Kidney (tissue), 14 donors: Measurements from ENCODE around the gene NEUROD1. TPM values are rescaled to one million over a fixed set of nuclear protein-coding genes. Genes with fewer than 3 reads are reported as not detected.

Experiments used
- DNase-seq, 5 donors: peaks; one replicate each; pipeline ENCODE4 v3.0.0-alpha.2; 2013 to 2020
- FAIRE-seq: peaks from 2 replicates; lab custom pipeline; 2012; peaks lifted over from hg19 to GRCh38; lab: Jason Lieb, UNC
- H3K27ac ChIP-seq, 2 donors: one replicate each; pipeline ENCODE4 v1.7.0; 2013; ENCODE audit warnings: low read depth in 2 of 2, low read length in 2 of 2, inconsistent platforms in 1 of 2
- H3K27me3 ChIP-seq: one replicate; pipeline ENCODE4 v1.7.1; 2013; ENCODE audit warnings: low read length, inconsistent platforms; ENCODE audit not compliant: control insufficient read depth, insufficient read depth
- H3K36me3 ChIP-seq, 3 donors: one replicate each; pipeline versions ENCODE4 v1.7.0 to v1.7.1; 2013; ENCODE audit warnings: low read length in 3 of 3, control low read depth in 1 of 3, inconsistent platforms in 1 of 3; ENCODE audit not compliant: insufficient read depth in 3 of 3, control insufficient read depth in 2 of 3
- H3K4me1 ChIP-seq, 3 donors: one replicate each; pipeline versions ENCODE4 v1.7.0 to v1.7.1; 2013; ENCODE audit warnings: low read length in 3 of 3, inconsistent platforms in 1 of 3, low read depth in 1 of 3; ENCODE audit not compliant: control insufficient read depth in 2 of 3, insufficient read depth in 2 of 3
- H3K4me3 ChIP-seq, 3 donors: one replicate each; pipeline versions ENCODE4 v1.7.0 to v1.8.1; 2013; ENCODE audit warnings: low read length in 3 of 3, control low read depth in 1 of 3, inconsistent platforms in 1 of 3
- H3K9ac ChIP-seq, 3 donors: one replicate each; pipeline versions ENCODE4 v1.7.0 to v1.7.1; 2013; ENCODE audit warnings: low read length in 3 of 3, control low read depth in 1 of 3, inconsistent platforms in 1 of 3
- H3K9me3 ChIP-seq, 3 donors: one replicate each; pipeline versions ENCODE4 v1.7.0 to v1.7.1; 2013; ENCODE audit warnings: low read length in 3 of 3, control low read depth in 1 of 3, inconsistent platforms in 1 of 3; ENCODE audit not compliant: control insufficient read depth in 2 of 3, insufficient read depth in 1 of 3
- CTCF ChIP-seq: IDR thresholded peaks from 3 replicates; pipeline ENCODE4 v1.5.1; 2012; ENCODE audit warnings: mild to moderate bottlenecking, moderate library complexity, borderline replicate concordance; ENCODE audit not compliant: insufficient read depth; ENCODE audit errors: extremely low read depth
- intact Hi-C: fragments of 100-400 bp; cut with DNase I; formaldehyde crosslinking; loops from one replicate; pipeline ENCODE4 v1.11.1; 2022
- polyA plus RNA-seq: library from polyadenylated mRNA; stranded (reverse); fragments of 350-450 nt; fragmentation: Illumina TruSeq; extraction: RNeasy Lipid Tissue Mini Kit (QIAGEN cat#74804); gene quantifications from one replicate; pipeline ENCODE4 v1.2.3, GENCODE V29; 2014; ENCODE audit warnings: low read depth, low replicate concordance; ENCODE audit not compliant: insufficient read depth
- total RNA-seq: library from RNA; stranded (reverse); fragmentation: NEBNext Ultra II Directional; extraction: Animal tissue kit (Norgen Biotek cat#: 25700); gene quantifications from one replicate; pipeline ENCODE4 v1.2.1, GENCODE V29; 2021
- donor health status: control.
- donor health status: control.
- donor health status: control.
- donor health status: control.
- donor health status: control.
- donor health status: DM: yes; HTN: yes; CAD: no.
- donor health status: Normal renal cell carcinoma (clear cell type).

NEUROD1 gene
- total and polyA plus RNA-seq, 2 donors from 2014 or later, result not detected

DNA sequence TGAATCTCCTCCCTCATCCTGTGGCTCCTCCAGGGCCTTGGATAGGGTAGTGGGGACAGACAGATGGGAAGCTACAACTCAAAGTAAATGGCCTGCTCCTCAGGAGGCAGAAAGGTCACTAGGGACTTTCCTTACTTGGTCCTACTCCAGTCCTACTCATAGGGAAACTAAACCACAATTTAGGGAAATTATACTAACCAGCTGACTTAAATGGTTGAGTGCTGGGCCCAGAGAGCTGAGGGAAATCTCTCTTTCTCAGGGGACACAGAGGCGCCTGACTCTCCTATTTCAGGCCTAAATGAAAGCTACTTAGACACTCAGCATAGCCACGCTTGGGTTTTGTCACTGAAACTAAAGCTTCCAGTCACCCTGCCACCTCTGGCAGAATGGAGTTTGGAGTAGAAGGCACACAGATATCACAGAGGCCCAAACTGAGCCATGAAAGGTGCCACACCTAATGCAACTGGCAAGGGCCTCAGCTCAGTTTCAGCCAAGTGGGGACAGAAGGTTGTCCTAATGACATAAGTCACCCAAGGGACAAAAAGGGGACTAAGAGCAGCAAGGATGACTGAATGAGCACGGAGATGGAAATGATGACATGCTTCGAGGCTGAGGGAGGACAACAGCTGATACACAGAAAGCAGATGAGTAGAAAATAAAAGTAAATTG, 47.5 kb downstream of the NEUROD1 start:
- intact Hi-C loops, result no loop called here
- Histone ChIP-seq H3K27me3 (no peaks in the 10 kb centered on the region), H3K4me1 (no peaks in the 10 kb centered on the region), H3K9me3 (no peaks in the 10 kb centered on the region), H3K36me3 (no peaks in the 10 kb centered on the region), H3K4me3 (no peak overlapping the region), H3K9ac (no peak overlapping the region), H3K27ac (no peak overlapping the region)
- DNase-seq (no peak), FAIRE-seq (no peak)
- no peak for TF ChIP-seq CTCF

DNA sequence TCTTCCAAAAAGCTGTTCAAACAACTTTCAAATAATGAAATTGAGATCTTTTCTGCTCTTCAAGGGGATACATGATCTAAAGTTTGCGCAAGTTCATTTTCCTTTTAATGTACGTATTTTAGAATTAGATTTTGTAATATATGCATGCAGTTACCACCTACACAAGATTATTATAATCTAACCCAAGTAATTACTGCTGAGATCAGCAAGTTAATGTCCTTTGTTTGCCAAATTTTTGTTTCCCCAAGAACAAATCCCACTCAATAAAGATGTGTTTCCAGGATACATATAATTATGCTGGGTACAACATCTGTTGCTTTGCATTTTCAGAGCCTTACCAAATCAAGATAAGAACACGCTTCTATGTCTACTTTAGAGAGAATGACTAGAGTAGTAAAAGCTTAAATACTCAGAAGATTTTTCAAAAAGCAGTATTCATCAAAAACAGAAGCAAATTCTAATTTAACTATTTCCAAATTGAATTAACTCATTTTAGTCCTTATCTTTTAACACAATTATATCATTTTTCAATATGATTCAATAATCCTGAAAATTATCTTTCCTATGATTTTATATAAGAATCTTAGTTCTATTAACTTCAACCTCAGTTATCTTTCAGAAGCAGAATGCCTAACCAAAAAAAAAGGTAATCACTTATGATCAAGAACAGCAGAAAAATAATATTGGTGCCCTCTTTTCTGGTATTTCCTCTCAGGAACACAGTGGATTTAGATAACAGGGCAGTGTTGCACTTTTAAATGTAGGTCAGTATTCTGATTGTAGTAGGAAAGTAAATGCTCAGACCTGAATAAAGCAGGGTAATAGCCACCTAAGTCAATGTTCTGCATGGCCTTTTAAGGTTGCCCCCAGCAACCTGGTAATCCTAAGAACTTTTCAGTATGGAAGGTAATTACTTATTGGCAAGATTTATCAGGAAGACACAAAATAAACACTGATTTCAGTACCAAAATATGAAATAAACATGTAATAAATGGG, 51.4 kb downstream of the NEUROD1 start:
- H3K4me1 ChIP-seq, result no peaks in the 10 kb centered on the region
- TF ChIP-seq CTCF, result no peak
- DNase-seq (no peak), FAIRE-seq (peak; percentile 41)
- H3K27ac ChIP-seq, result no peak overlapping the region
- intact Hi-C loops, result no loop called here
- H3K4me3 ChIP-seq, result no peak overlapping the region
- no peak overlapping the region for H3K9ac ChIP-seq
- H3K27me3 ChIP-seq, result no peaks in the 10 kb centered on the region
- no peaks in the 10 kb centered on the region for H3K9me3 ChIP-seq
- H3K36me3 ChIP-seq, result no peaks in the 10 kb centered on the region

DNA sequence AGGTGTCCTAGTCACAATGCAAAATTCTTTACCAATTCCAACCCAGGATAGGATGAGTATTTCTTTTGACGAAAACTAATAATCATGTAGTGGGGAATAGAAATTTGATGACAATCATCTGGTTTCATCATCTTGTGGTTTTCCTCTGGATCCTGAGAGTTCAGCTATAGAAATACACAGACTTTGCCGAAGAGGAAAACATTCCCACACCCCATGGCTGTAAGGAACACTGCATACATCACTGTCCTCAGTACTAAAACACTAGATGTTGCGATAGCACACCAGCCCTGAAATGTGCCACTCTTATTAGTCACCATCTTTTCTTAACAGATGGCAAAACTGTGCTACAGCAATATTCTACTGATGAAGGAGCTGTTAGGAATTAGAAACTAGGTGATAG, 52.8 kb downstream of the NEUROD1 start:
- FAIRE-seq (no peak), DNase-seq (no peak)
- Histone ChIP-seq H3K9me3 (no peaks in the 10 kb centered on the region), H3K4me1 (no peaks in the 10 kb centered on the region), H3K36me3 (no peaks in the 10 kb centered on the region), H3K27ac (no peak overlapping the region), H3K27me3 (no peaks in the 10 kb centered on the region), H3K9ac (no peak overlapping the region), H3K4me3 (no peak overlapping the region)
- no peak for TF ChIP-seq CTCF
- intact Hi-C loops, result no loop called here
